Left kidney (tissue), 2 donors: Measurements from ENCODE around the gene TFF1. TPM values are rescaled to one million over a fixed set of nuclear protein-coding genes. Genes with fewer than 3 reads are reported as not detected.

Experiments
- DNase-seq: peaks from one replicate; pipeline ENCODE4 v3.0.0-alpha.2; 2013
- polyA plus RNA-seq: library from polyadenylated mRNA; unstranded; fragments of 120-200 nt; gene quantifications from one replicate; pipeline ENCODE4 v1.2.1, GENCODE V29; 2013; ENCODE audit not compliant: insufficient read length

Gene TFF1
- polyA plus RNA-seq, 1 donor = not detected

- DNase-seq = no peak
Measured at GRCh38 chr21:42382915-42383314, 16.6 kb upstream of the TFF1 start.

- no peak for DNase-seq
Measured at GRCh38 chr21:42381347-42381984, 15.1 kb upstream of the TFF1 start.

- DNase-seq = no peak
Measured at GRCh38 chr21:42379426-42380215, 13.3 kb upstream of the TFF1 start.

- no peak for DNase-seq
Measured at GRCh38 chr21:42378418-42378817, 12.1 kb upstream of the TFF1 start.

GRCh38 chr21:42377951-42378340 is 11.6 kb upstream of the TFF1 start:
- no peak for DNase-seq

GRCh38 chr21:42377211-42377950 is 11.0 kb upstream of the TFF1 start:
- no peak for DNase-seq

- no peak for DNase-seq
Measured at GRCh38 chr21:42376338-42376982, 10.1 kb upstream of the TFF1 start.

- no peak for DNase-seq
Measured at GRCh38 chr21:42375966-42376337, 9.6 kb upstream of the TFF1 start.

- no peak for DNase-seq
Measured at GRCh38 chr21:42375506-42375905, 9.2 kb upstream of the TFF1 start.

- DNase-seq = no peak
Measured at GRCh38 chr21:42374864-42375499, 8.6 kb upstream of the TFF1 start.

- no peak for DNase-seq
Measured at GRCh38 chr21:42374457-42374856, 8.1 kb upstream of the TFF1 start.

GRCh38 chr21:42373908-42374455 is 7.6 kb upstream of the TFF1 start:
- no peak for DNase-seq

- DNase-seq = no peak
Measured at GRCh38 chr21:42373196-42373907, 7.0 kb upstream of the TFF1 start.

- DNase-seq = no peak
Measured at GRCh38 chr21:42370894-42371654, 4.7 kb upstream of the TFF1 start.

- DNase-seq = no peak
Measured at GRCh38 chr21:42369821-42370220, 3.5 kb upstream of the TFF1 start.

GRCh38 chr21:42367367-42368165 is 1.2 kb upstream of the TFF1 start:
- DNase-seq = no peak

- no peak for DNase-seq
Measured at GRCh38 chr21:42365770-42366169, 565 bp downstream of the TFF1 start.

GRCh38 chr21:42364304-42364865 is 1.9 kb downstream of the TFF1 start:
- no peak for DNase-seq

- no peak for DNase-seq
Measured at GRCh38 chr21:42363312-42363711, 3.0 kb downstream of the TFF1 start.
